GM19372 (cell line): ENCODE measurements around the gene PTGIR.

Experiments
- ATAC-seq: cut with Tn5 transposase; IDR thresholded peaks from one replicate; pipeline ENCODE4 v1.9.1; 2021; ENCODE audit warnings: mild to moderate bottlenecking, low read depth, moderate library complexity; ENCODE audit not compliant: unreplicated experiment

PTGIR gene

GRCh38 chr19:46601318-46602224, 23.3 kb downstream of the PTGIR start, which contains the start of gene CALM3:
Gene CALM3 (plus strand): TSS chr19:46601330. CDS start chr19:46601435, 105 bp downstream.
- ATAC-seq: no peak

GRCh38 chr19:46600384-46601317, 24.2 kb downstream of the PTGIR start:
- ATAC-seq: peak; percentile 84

DNA sequence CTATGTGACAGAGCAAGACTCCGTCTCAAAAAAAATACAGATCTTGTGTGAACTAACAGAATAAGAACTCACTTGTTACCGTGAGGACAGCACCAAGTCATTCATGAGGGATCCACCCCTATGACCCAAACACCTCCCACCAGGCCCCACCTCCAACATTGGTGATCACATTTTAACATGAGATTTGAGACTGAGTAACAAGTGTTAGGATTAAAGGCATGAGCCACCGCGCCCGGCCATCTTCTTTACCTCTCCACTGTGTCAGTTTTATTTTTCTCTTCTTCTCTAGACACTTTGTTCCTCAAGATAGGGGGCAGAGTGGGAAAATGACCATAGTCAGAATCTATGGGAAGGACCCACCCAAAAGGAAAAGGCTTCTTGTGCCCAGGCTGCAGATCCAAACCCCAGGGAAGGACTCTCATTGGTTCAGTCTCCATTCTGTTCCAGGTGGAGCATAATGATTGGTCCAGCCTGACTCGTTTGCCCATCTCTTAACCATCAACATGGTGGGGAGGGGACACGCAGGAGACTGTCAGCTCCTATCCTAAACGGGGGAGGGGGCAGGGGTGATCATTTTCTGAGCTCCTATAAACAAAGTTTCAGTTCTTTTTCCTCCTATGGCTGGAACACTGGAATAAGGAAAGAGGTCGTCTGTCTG, 25.0 kb downstream of the PTGIR start:
- no peak for ATAC-seq

DNA sequence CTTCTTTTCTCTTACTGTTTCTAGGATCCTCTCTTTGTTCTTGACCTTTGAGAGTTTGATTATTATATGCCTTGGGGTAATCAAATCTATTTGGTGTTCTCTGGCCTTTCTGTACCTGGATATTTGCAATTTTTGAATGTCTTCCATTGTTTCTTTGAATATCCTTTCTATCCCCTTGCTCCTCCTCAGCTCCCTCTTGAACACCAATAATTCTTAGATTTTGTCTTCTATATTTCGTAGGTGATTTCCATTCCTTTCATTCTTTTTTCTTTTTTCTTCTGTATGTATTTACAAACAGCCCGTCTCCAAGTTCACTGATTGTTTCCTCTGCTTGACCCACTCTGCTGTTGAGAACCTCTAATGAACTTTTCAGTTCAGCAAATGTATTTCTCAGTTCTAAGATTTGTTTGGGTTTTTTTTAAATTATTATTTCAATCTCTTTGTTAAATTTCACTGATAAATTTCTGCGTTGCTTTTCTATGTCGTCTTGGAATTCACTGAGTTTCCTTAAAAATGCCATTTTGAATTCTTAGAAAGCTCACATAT, 26.4 kb downstream of the PTGIR start:
- no peak for ATAC-seq

DNA sequence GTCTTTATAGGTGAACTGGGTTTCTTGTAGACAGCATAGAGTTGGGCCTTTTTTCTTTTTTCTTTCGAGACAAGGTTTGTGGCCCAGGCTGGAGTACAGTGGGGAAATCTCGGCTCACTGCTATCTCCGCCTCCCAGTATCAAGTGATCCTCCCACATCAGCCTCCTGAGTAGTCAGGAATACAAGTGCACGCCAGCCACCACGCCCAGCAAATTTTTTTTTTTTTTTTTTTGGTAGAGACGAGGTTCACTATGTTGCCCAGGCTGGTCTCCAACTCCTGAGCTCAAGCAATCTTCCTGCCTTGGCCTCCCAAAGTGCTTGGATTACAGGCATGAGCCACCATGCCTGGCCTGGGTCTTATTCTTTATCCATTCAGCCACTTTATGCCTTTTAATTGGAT, 28.9 kb downstream of the PTGIR start:
- ATAC-seq: no peak

- no peak for ATAC-seq
Observed at GRCh38 chr19:46591870-46592269, 33.0 kb downstream of the PTGIR start.

GRCh38 chr19:46591254-46591653, 33.6 kb downstream of the PTGIR start:
- ATAC-seq: no peak

GRCh38 chr19:46587861-46588260, 37.0 kb downstream of the PTGIR start:
- ATAC-seq: no peak

DNA sequence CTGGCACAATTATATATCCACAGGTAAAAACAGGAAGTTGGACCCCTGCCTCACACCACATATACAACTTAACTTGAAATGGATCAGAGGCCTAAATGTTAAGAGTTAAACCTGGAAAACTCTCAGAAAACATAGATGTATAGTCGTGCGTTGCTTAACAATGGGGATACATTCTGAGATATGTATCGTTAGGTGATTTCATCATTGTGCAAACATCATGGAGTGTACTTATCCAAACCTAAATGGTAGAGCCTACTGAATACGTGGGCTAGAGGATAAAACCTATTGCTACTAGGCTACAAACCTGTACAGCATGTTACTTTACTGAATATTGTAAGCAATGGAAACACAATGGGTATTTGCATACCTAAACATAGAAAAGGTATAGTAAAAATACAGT, 38.6 kb downstream of the PTGIR start:
- no peak for ATAC-seq

- no peak for ATAC-seq
Observed at GRCh38 chr19:46585539-46585938, 39.4 kb downstream of the PTGIR start.

DNA sequence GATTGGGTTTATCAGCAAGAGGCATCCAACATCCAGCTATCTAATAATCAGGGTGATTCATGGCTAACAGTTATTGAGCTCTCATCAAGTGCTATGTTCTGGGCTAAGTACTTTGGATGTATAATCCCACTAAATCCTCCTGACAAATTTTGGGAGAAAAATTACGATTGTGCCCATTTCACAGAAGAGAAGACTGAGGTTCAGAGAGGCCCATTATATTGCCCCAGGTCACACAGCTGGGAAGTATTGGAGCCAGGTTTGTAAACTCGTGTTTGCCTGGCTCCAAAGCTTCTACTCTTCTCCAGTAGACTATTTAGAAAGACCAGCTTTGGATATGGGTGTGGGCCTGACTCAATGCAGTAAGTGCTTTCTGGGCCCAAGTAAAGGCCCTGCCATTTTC, 44.6 kb downstream of the PTGIR start:
- ATAC-seq: no peak

DNA sequence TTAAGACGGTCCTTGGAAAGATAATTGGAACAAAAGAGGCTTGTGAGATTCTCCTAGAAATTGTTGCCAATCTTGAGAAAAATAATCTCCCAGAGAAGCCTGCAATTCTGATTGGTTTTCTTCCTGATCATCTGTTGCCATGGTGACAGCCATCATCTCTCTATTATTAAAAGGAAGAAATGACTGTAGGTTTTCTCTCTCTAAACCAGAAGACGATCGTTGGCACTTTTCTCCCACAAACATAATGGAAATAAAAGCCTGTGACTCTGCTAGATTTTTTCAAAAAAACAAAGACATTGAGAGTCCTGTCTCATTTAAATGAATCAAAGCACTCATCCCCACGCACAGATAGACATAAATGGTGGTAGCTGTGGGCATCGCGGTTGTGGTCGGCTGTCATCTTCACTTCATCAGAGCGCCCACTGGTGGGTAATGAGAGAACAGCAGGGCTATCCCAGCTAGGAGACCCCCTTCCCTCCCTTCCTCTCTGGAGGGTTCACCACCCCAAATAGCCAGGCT, 45.5 kb downstream of the PTGIR start:
- no peak for ATAC-seq

- no peak for ATAC-seq
Observed at GRCh38 chr19:46578450-46578849, 46.4 kb downstream of the PTGIR start.

DNA sequence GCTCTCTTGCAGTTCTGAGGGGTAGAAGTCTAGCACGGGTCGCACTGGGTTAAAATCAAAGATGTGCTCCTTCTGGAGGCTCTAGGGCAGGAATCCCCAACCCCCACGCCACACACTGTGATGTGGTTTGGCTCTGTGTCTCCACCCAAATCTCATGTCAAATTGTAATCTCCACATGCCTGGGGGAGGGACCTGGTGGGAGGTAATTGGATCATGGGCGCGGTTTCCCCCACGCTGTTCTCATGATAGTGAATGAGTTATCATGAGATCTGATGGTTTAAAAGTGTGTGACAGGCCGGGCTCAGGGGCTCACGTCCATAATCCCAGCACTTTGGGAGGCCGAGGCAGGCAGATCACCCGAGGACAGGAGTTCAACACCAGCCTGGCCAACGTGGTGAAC, 50.4 kb downstream of the PTGIR start:
- no peak for ATAC-seq

DNA sequence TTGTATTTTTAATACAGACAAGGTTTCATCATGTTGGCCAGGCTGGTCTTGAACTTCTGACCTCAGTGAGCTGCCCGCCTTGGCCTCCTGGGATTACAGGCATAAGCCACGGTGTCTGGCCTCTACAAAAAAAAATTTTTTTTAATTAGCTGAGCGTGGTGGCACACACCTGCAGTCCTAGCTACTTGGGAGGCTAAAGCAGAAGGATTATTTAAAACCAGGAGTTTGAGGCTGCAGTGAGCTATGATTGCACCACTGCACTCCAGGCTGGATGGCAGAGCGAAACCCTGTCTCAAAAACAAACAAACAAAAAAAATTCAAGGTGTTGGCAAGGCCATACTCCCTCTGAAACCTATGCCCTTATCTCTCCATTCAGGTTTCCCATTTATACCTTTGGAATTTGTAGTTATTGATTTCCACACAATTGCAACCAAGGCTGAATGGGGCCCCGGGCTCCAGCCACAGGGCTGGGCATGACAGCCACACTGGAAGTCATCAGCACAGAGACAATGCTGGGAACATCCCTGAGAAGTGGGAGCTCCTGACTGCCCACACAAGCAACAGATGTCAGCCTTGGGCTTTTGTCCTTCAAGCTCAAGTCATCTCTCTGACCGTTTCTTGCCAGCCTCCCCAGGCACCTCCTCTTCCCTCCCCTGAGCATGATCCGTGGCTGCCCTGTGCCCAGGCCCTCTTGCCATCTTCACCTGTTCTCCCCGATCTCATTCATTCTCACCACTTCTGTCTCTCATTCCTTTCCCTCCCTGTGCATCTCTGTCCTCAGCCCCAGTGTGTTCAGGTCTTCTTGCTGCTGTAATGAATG, 51.0 kb downstream of the PTGIR start:
- no peak for ATAC-seq

DNA sequence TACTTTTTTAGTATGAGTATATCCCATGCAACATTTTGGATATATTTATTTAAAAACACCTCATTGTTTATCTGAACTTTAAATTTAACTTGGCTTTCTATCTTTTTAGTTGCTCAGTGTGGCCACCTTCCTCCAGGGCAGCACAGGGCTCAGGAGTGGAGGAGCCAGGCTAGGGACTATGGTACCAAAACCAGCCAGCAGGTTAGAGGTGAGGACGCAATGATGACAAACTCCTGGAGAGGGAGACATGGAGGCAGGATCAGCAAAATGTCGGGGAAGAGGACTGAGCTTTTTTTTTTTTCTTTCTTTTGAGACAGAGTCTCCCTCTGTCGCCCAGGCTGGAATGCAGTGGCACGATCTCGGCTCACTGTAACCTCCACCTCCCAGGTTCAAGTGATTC, 53.4 kb downstream of the PTGIR start:
- ATAC-seq: no peak
